Activated naive CD4-positive, alpha-beta T cell treated with anti-CD3 and anti-CD28 coated beads, Interleukin-2, amount 50 U/mL, for 16 hours (primary cell): ENCODE measurements around the gene VWF.
"Not testable (repeated sequence)": the region's sequence is repeated elsewhere in the genome, so short reads cannot be mapped to it uniquely, and the experiment has no call there.

Experiments
- DNase-seq: peaks from one replicate; pipeline ENCODE4 v3.0.0-alpha.2; 2020

The VWF gene

GRCh38 chr12:6143303-6143675, 18.8 kb upstream of the VWF start:
- DNase-seq = no peak

- not testable (repeated sequence) for DNase-seq
Measured at GRCh38 chr12:6142368-6143302, 18.2 kb upstream of the VWF start.

GRCh38 chr12:6141731-6142367, 17.4 kb upstream of the VWF start:
- not testable (repeated sequence) for DNase-seq

- DNase-seq = peak; percentile 41
Measured at GRCh38 chr12:6140651-6141447, 16.4 kb upstream of the VWF start.

- DNase-seq = no peak
Measured at GRCh38 chr12:6135071-6135470, 10.6 kb upstream of the VWF start.

- DNase-seq = no peak
Measured at GRCh38 chr12:6133642-6134041, 9.2 kb upstream of the VWF start.

GRCh38 chr12:6132496-6132895, 8.0 kb upstream of the VWF start:
- DNase-seq = no peak

- DNase-seq = no peak
Measured at GRCh38 chr12:6125310-6125608, 789 bp upstream of the VWF start.

- DNase-seq = no peak
Measured at GRCh38 chr12:6123258-6123657, 1.2 kb downstream of the VWF start.

- DNase-seq = no peak
Measured at GRCh38 chr12:6122201-6122600, 2.3 kb downstream of the VWF start.

GRCh38 chr12:6120796-6121473, 3.5 kb downstream of the VWF start:
- no peak for DNase-seq

GRCh38 chr12:6118891-6119568, 5.4 kb downstream of the VWF start:
- no peak for DNase-seq

- DNase-seq = no peak
Measured at GRCh38 chr12:6116471-6117021, 7.9 kb downstream of the VWF start.

- DNase-seq = no peak
Measured at GRCh38 chr12:6115389-6115788, 9.1 kb downstream of the VWF start.

GRCh38 chr12:6114476-6114870, 10.0 kb downstream of the VWF start:
- DNase-seq = no peak

- no peak for DNase-seq
Measured at GRCh38 chr12:6113691-6114475, 10.6 kb downstream of the VWF start.

- DNase-seq = no peak
Measured at GRCh38 chr12:6112004-6112403, 12.5 kb downstream of the VWF start.

- no peak for DNase-seq
Measured at GRCh38 chr12:6110006-6110405, 14.5 kb downstream of the VWF start.

- no peak for DNase-seq
Measured at GRCh38 chr12:6106218-6106617, 18.3 kb downstream of the VWF start.

- DNase-seq = no peak
Measured at GRCh38 chr12:6104842-6105241, 19.6 kb downstream of the VWF start.

GRCh38 chr12:6104027-6104426, 20.4 kb downstream of the VWF start:
- no peak for DNase-seq
